ENCODE results near the gene PSMA1. TPM values are rescaled to one million over a fixed set of nuclear protein-coding genes. Genes with fewer than 3 reads are reported as not detected.

The PSMA1 gene
- total RNA-seq, 1 donor from 2014 or later, result 164 TPM

GRCh38 chr11:14546672-14547071 is 26.5 kb upstream of the PSMA1 start:
- Histone ChIP-seq H3K4me3 (ENCODE audit: insufficient read depth, low read depth, low read length) (no peak overlapping the region), H3K4me2 (ENCODE audit: low read length) (no peak overlapping the region), H3K27ac (ENCODE audit: low read depth, low read length) (no peak overlapping the region), H2AFZ (ENCODE audit: low read depth, low read length) (no peak overlapping the region), H3K4me1 (ENCODE audit: insufficient read depth, low read length) (no peaks in the 10 kb centered on the region), H3K36me3 (ENCODE audit: insufficient read depth, low read length) (no peaks in the 10 kb centered on the region), H3K27me3 (ENCODE audit: insufficient read depth, low read length) (peaks cover 3% of the 10 kb centered on the region), H3K9me3 (ENCODE audit: insufficient read depth, low read depth, low read length) (no peaks in the 10 kb centered on the region), H3K79me2 (ENCODE audit: insufficient read depth, low read length) (no peaks in the 10 kb centered on the region), H3K9ac (ENCODE audit: low read length) (no peak overlapping the region), H4K20me1 (ENCODE audit: insufficient read depth, low read length) (no peaks in the 10 kb centered on the region)
- TF ChIP-seq EZH2 (IDR thresholded peaks at IDR 0.05; ENCODE audit: insufficient read depth, low read length), result no peak
- no peak for TF ChIP-seq CTCF (IDR thresholded peaks at IDR 0.05; ENCODE audit: insufficient read depth, low read depth, low read length)
- Mint-ChIP-seq H3K4me1 (ENCODE audit: low read depth, unreplicated experiment) (no peaks in the 10 kb centered on the region), H3K27ac (ENCODE audit: unreplicated experiment) (no peak overlapping the region), H3K27me3 (ENCODE audit: low read depth, unreplicated experiment) (no peaks in the 10 kb centered on the region), H3K4me3 (ENCODE audit: unreplicated experiment) (no peak overlapping the region), H3K9me3 (ENCODE audit: unreplicated experiment) (no peaks in the 10 kb centered on the region), H3K36me3 (ENCODE audit: low read depth, unreplicated experiment) (no peaks in the 10 kb centered on the region)
- DNase-seq (ENCODE audit: low read depth), result no peak
- no peak for FAIRE-seq

- H3K79me2 ChIP-seq (ENCODE audit: insufficient read depth, low read length), result no peaks in the 10 kb centered on the region
- H3K4me1 Mint-ChIP-seq (ENCODE audit: low read depth, unreplicated experiment), result no peaks in the 10 kb centered on the region
- H3K4me3 Mint-ChIP-seq (ENCODE audit: unreplicated experiment), result no peak overlapping the region
- H2AFZ ChIP-seq (ENCODE audit: low read depth, low read length), result no peak overlapping the region
- FAIRE-seq (no peak), DNase-seq (ENCODE audit: low read depth) (no peak)
- H3K9ac ChIP-seq (ENCODE audit: low read length), result no peak overlapping the region
- H3K27ac ChIP-seq (ENCODE audit: low read depth, low read length), result no peak overlapping the region
- no peaks in the 10 kb centered on the region for H3K9me3 Mint-ChIP-seq (ENCODE audit: unreplicated experiment)
- no peak overlapping the region for H3K4me3 ChIP-seq (ENCODE audit: insufficient read depth, low read depth, low read length)
- H4K20me1 ChIP-seq (ENCODE audit: insufficient read depth, low read length), result no peaks in the 10 kb centered on the region
- H3K9me3 ChIP-seq (ENCODE audit: insufficient read depth, low read depth, low read length), result no peaks in the 10 kb centered on the region
- H3K36me3 Mint-ChIP-seq (ENCODE audit: low read depth, unreplicated experiment), result no peaks in the 10 kb centered on the region
- H3K27ac Mint-ChIP-seq (ENCODE audit: unreplicated experiment), result no peak overlapping the region
- no peaks in the 10 kb centered on the region for H3K27me3 ChIP-seq (ENCODE audit: insufficient read depth, low read length)
- no peak overlapping the region for H3K4me2 ChIP-seq (ENCODE audit: low read length)
- no peaks in the 10 kb centered on the region for H3K36me3 ChIP-seq (ENCODE audit: insufficient read depth, low read length)
- H3K4me1 ChIP-seq (ENCODE audit: insufficient read depth, low read length), result no peaks in the 10 kb centered on the region
- H3K27me3 Mint-ChIP-seq (ENCODE audit: low read depth, unreplicated experiment), result no peaks in the 10 kb centered on the region
- TF ChIP-seq CTCF (IDR thresholded peaks at IDR 0.05; ENCODE audit: insufficient read depth, low read depth, low read length) (no peak), EZH2 (IDR thresholded peaks at IDR 0.05; ENCODE audit: insufficient read depth, low read length) (no peak)
Observed at GRCh38 chr11:14544611-14545010, 24.4 kb upstream of the PSMA1 start.

- H3K4me1 Mint-ChIP-seq (ENCODE audit: low read depth, unreplicated experiment), result no peaks in the 10 kb centered on the region
- H3K27ac ChIP-seq (ENCODE audit: low read depth, low read length), result no peak overlapping the region
- H3K9ac ChIP-seq (ENCODE audit: low read length), result no peak overlapping the region
- no peaks in the 10 kb centered on the region for H3K36me3 Mint-ChIP-seq (ENCODE audit: low read depth, unreplicated experiment)
- no peaks in the 10 kb centered on the region for H3K27me3 Mint-ChIP-seq (ENCODE audit: low read depth, unreplicated experiment)
- H3K4me3 Mint-ChIP-seq (ENCODE audit: unreplicated experiment), result no peak overlapping the region
- no peak for DNase-seq (ENCODE audit: low read depth)
- no peaks in the 10 kb centered on the region for H3K9me3 Mint-ChIP-seq (ENCODE audit: unreplicated experiment)
- H3K27me3 ChIP-seq (ENCODE audit: insufficient read depth, low read length), result no peaks in the 10 kb centered on the region
- H3K9me3 ChIP-seq (ENCODE audit: insufficient read depth, low read depth, low read length), result no peaks in the 10 kb centered on the region
- no peaks in the 10 kb centered on the region for H3K4me1 ChIP-seq (ENCODE audit: insufficient read depth, low read length)
- H3K27ac Mint-ChIP-seq (ENCODE audit: unreplicated experiment), result no peak overlapping the region
- TF ChIP-seq CTCF (IDR thresholded peaks at IDR 0.05; ENCODE audit: insufficient read depth, low read depth, low read length), result no peak
- TF ChIP-seq EZH2 (IDR thresholded peaks at IDR 0.05; ENCODE audit: insufficient read depth, low read length), result no peak
- no peaks in the 10 kb centered on the region for H4K20me1 ChIP-seq (ENCODE audit: insufficient read depth, low read length)
- FAIRE-seq, result no peak
- H3K4me2 ChIP-seq (ENCODE audit: low read length), result no peak overlapping the region
- no peaks in the 10 kb centered on the region for H3K79me2 ChIP-seq (ENCODE audit: insufficient read depth, low read length)
- H2AFZ ChIP-seq (ENCODE audit: low read depth, low read length), result no peak overlapping the region
- H3K36me3 ChIP-seq (ENCODE audit: insufficient read depth, low read length), result no peaks in the 10 kb centered on the region
- H3K4me3 ChIP-seq (ENCODE audit: insufficient read depth, low read depth, low read length), result no peak overlapping the region
Observed at GRCh38 chr11:14543260-14543659, 23.1 kb upstream of the PSMA1 start.

Data from astrocyte (in vitro differentiated cells and primary cell).